ENCODE data around the gene TLCD3B.

The TLCD3B gene

GRCh38 chr16:30030841-30031413, at the start of gene TLCD3B:
TSS of gene TLCD3B (minus strand) at chr16:30031271. CDS start at chr16:30030527, 744 bp downstream.
- DNase-seq: peak; percentile 46 to 80

- DNase-seq: peak in 1 of 2 experiments; percentile 24
Observed at GRCh38 chr16:30079480-30079879, 48.4 kb upstream of the TLCD3B start.

DNA sequence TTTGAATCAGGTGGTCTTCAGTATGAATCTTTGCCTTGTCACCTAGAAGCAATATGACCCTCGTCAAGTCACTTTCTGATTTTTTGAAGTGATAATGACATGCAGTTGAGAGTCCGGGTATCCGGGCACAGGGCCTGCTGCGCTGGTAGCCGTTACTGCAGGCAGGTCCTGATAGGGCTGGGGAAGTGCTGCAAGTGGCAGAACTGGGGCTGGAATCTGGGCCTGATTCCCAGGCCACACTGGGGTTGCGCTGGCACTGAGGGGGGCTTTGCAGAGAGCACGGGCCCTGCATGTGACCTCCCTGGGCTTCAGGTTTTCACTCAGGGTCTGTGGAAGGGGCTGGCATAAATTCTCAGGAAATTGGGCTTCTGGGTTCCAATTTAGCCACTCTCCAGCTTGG, 47.7 kb upstream of the TLCD3B start:
- DNase-seq: no peak

DNA sequence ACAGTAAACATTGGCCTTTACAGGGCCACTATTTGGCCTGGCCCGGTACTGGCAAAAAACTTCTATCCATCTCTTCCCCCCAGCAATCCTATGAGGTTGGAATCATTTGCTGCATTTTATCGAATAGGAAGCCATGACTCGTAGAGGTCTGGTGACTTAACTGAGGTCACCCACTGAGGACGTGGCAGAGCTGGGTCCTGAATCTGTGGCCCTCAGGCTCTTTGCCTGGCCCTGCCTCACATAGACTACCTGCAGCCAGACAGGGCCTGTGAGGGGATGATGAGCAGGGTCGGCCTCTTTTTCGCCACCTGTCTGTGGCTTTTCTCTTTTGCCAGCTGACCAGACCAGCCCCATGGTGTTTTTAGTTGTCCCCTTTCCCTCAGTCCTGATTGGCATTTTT, 46.6 kb upstream of the TLCD3B start:
- no peak for DNase-seq

GRCh38 chr16:30076276-30076791, 45.3 kb upstream of the TLCD3B start:
- DNase-seq: no peak

DNA sequence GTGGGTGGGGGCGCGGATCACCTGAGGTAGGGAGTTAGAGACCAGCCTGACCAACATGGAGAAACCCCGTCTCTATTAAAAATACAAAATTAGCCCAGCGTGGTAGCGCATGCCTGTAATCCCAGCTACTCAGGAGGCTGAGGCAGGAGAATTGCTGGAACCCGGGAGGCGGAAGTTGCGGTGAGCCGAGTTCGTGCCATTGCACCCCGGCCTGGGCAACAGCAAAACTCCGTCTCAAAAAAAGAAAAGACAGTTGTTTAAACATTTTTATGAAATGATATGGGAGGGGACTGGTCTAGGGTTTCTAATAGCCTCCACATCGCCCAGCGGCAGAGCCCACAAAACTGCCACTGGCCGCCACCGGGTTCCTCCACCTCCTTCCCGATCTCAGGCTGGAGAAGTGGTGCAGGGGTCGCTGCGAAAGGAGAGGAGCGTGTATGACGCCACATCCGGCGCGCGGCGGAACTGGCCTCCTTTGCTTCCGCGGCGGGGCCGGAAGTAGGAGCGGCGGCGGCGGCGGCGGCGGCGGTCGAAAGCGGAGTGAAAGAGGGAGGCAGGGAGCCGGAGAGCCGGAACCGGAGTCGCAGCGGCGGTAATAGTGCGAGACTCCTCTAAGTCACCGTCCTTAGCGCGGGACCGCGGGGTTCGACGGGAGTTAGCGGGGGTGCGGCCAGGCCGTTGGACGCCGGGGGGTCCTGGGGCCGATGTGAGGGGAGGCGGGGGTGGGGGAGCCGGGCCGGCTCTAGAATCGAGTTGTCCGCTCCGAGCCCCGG, 44.6 kb upstream of the TLCD3B start, which contains the start of gene PPP4C:
Gene PPP4C (plus strand): TSS at position 492 of the 773 bp plus-strand sequence. CDS start 384 bp downstream, outside the sequence.
- peak; percentile 74 to 79 for DNase-seq

DNA sequence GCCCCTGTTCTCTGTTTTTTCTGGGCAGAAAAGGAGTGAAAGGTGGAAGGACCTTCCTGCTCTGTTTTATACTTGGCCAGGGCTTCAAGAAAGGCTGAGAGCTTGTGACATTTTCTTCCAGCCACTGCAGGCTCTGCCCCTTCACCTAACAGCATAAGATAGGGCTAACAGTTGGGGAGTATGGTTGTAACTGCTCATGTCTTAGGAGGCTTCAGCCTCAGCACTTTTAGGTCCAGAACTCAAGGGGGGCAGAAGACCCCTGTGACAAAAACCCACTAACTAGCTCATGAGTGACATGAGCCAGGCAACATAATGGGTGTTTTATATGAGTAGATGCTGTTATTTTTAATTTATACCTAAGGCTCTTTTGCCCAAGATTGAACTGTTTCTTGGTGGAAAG, 39.4 kb upstream of the TLCD3B start:
- no peak for DNase-seq

DNA sequence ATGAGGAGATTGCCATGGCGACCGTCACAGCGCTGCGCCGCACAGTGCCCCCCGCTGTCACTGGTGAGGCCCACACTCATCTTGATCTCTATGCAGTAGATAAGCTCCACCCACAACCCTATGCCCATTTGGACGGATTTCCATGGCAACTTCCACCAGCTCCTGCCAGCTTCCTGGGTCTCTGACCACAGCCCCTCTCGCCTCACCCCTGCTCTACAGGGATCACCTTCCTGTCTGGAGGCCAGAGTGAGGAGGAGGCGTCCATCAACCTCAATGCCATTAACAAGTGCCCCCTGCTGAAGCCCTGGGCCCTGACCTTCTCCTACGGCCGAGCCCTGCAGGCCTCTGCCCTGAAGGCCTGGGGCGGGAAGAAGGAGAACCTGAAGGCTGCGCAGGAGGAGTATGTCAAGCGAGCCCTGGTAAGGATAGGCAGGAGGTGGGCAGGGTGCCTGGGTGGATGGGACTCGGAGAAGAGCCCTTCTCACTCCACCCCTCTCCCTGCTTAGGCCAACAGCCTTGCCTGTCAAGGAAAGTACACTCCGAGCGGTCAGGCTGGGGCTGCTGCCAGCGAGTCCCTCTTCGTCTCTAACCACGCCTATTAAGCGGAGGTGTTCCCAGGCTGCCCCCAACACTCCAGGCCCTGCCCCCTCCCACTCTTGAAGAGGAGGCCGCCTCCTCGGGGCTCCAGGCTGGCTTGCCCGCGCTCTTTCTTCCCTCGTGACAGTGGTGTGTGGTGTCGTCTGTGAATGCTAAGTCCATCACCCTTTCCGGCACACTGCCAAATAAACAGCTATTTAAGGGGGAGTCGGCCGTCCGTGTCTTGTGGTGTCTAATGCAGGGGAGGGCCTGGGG, 38.8 kb upstream of the TLCD3B start:
- DNase-seq: no peak

GRCh38 chr16:30068750-30069610, 37.9 kb upstream of the TLCD3B start:
- peak in 1 of 2 experiments; percentile 35 for DNase-seq

- DNase-seq: no peak
Observed at GRCh38 chr16:30068333-30068732, 37.3 kb upstream of the TLCD3B start.

DNA sequence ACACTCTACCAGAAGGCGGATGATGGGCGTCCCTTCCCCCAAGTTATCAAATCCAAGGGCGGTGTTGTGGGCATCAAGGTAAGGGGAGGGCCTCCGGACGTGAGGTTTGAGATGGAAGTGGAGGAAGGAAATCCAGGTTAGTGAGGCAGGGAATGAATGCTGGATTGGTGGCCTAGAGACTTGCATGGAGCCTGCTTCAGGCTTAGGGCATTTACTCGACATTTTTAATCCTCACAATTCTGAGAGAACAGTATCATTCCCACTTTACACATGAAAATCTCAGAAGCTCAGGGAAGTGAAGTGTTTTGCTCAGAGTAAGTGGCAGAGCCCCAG, 36.5 kb upstream of the TLCD3B start:
- no peak for DNase-seq

GRCh38 chr16:30066761-30067583, 35.9 kb upstream of the TLCD3B start:
- DNase-seq: no peak

DNA sequence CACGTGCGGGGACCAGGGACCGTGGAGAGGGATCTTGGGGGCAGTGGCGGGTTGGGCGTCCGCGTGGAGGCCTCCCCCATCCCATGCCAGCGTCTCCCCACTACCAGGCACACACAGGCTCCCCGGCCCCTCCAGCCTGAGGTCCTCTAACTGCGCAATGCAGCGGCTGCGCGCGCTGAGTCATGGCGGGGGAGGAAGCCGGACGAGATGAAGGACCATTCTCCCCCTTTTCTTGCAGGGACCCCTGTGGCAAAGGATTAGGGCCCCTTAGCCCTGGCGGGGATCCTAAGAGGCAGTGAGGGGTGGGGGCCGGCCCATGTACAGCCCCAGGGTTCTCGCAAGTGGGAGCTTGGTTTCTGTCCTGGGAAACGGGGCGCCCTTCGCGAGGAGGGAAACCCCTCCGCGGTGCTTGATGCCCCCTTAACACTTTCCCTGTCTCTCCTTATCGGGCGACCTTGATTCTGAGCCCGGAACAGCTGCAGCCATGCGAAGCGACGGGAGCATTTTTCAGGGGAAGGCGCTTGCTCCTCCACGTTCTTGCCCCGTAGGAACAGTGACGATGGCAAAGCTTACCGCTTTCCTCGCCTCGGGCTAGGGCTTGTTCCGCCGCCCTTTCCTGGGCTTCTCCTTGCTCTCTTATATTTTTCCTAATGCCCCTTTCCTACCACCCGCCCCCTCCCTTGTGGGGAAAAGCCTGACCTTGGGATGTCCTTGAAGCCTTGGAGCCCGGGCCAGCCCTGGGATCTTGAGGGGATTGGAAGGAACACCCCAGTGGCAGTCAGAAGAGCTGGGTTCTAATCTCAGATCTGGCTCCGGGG, 35.1 kb upstream of the TLCD3B start:
- no peak for DNase-seq

DNA sequence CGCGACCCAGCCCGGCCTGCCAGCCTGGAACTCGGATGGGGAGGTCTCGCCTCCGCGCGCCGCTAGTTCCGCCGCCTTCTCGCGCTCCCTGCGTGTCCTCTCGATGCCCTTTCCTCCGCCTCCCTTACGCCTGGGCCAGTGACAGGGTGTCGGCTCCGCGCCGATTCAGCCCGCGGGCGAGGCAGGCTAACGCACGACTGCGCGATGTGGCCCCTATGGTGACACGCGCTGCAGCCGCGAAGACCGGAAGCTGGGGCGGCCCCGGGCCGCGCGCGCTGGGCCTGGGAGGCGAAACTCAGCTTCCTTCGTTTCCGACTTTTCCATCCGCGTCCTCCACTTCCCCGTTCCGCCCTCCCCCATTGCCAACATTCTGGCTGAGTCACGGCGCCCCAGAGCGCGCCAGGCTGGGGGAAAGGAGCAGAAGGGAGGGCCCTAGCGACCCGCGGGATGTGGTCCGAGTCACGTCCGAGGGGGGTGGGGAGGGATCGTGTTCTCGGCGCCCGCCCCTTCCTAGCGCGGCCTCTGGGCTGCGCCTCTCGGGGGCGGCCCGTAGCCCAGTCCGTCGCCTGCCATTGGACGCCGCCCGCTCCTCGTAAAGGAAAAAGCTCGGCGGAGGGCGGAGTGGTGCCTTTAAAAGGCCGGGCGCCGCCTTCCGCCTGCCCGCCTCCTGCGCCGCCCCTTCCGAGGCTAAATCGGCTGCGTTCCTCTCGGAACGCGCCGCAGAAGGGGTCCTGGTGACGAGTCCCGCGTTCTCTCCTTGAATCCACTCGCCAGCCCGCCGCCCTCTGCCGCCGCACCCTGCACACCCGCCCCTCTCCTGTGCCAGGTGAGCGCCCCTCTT, 34.3 kb upstream of the TLCD3B start, which contains the start of gene ALDOA:
Gene ALDOA (plus strand): TSS at position 659 of the 841 bp plus-strand sequence. CDS start 1,138 bp downstream, outside the sequence.
- DNase-seq: peak; percentile 90 to 98

- peak in 1 of 2 experiments; percentile 73 for DNase-seq
Observed at GRCh38 chr16:30064729-30065101, 33.6 kb upstream of the TLCD3B start.

DNA sequence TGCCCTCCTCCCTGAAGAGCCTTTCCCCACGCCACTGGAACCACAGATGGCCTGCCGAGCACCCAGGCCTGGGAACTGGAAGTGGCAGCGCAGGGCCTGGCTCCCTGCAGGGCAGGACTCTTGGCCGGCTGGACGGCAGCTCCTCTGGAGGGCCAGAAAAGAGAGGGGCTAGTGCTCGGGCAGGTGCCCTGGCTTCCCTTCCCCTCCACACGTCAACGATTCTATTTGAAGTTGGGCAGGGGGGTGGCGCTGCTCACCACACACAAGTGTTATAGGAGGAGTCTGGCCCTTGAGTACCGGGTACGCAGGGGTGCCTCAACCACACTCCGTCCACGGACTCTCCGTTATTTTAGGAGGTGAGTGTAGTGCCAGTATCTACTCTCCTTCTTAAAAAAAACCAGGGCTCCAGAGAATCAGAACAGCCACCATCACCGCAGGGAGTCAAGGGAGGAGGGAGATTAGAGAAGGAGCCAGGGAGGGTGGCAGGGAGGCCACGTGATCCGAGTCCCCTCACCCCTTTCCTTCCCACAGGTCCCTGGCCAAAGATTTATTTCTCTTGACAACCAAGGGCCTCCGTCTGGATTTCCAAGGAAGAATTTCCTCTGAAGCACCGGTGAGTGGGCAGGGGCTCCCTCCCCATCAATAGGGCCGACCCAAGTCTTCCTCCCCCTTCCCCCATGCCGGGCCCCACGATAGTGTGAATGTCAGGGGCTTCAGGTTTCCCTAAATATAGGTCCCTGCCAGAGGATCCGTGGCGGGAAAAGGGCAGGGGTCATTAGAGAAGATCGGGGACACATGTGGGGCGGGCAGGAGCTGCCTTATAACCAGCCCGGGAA, 33.0 kb upstream of the TLCD3B start:
- peak; percentile 62 to 91 for DNase-seq

DNA sequence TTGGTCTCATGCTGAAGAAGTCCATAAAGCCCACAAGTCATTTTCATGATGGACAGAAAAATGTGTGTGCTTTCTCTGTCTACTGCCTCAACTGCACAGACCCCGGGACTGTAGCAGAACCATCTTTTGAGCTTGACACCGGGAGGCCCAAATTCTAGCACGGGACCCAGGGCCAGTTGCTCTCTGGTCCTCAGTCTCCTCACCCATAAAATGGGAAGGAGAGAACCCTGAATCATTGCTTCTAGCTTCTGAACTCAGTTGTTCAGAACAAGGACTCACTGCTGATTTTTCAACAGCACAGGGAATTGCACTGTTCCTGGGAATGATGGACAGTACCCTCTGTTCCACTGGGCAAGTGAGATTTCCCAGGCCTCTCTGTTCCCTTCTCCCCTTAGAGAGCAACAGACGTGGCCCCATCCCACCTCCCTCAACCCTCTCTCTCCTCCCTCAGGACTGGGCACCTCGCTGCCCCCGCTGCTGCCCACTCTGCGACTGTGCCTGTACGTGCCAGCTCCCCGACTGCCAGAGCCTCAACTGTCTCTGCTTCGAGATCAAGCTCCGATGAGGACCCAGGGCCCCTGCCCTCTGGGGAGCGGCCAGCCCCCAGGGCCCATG, 32.3 kb upstream of the TLCD3B start:
- no peak for DNase-seq

All from NCI-H524 (cell line).